KMS-11 (cell line): Measurements from ENCODE around the gene CAPN1.
"Not testable (repeated sequence)": the region's sequence is repeated elsewhere in the genome, so short reads cannot be mapped to it uniquely, and the experiment has no call there.

Source experiments
- H2AFZ ChIP-seq: fragments of 200-600 bp; sonication (generic); 2 replicates; pipeline ENCODE4 v1.6.1; 2016; ENCODE audit warnings: antibody characterized with exemption, mixed run types, low read depth
- H3K27ac ChIP-seq: fragments of 200-600 bp; sonication (generic); 2 replicates; pipeline ENCODE4 v1.6.1; 2016; ENCODE audit warnings: mild to moderate bottlenecking, mixed run types
- H3K27me3 ChIP-seq: fragments of 200-600 bp; sonication (generic); 2 replicates; pipeline ENCODE4 v1.6.1; 2017; ENCODE audit warnings: mild to moderate bottlenecking, low read depth, mixed run types, moderate library complexity; ENCODE audit not compliant: insufficient read depth
- H3K36me3 ChIP-seq: fragments of 200-600 bp; sonication (generic); 2 replicates; pipeline ENCODE4 v1.6.1; 2017; ENCODE audit warnings: mild to moderate bottlenecking, mixed run types; ENCODE audit not compliant: insufficient read depth
- H3K4me1 ChIP-seq: fragments of 200-600 bp; sonication (generic); 2 replicates; pipeline ENCODE4 v1.6.1; 2016; ENCODE audit warnings: mild to moderate bottlenecking, low read depth, mixed run types; ENCODE audit not compliant: poor library complexity, severe bottlenecking
- H3K4me2 ChIP-seq: fragments of 200-600 bp; sonication (generic); 2 replicates; pipeline ENCODE4 v1.7.0; 2016; ENCODE audit warnings: mild to moderate bottlenecking, mixed run types
- H3K4me3 ChIP-seq: fragments of 200-600 bp; sonication (generic); IDR thresholded peaks from 2 replicates; pipeline ENCODE4 v1.6.1; 2017; ENCODE audit warnings: low read depth, low read length, mixed read lengths; ENCODE audit not compliant: insufficient read depth
- H3K79me2 ChIP-seq: fragments of 200-600 bp; sonication (generic); 2 replicates; pipeline ENCODE4 v1.6.1; 2016; ENCODE audit warnings: low read depth, mixed run types; ENCODE audit not compliant: insufficient read depth
- H3K9ac ChIP-seq: fragments of 200-600 bp; sonication (generic); 2 replicates; pipeline ENCODE4 v1.6.1; 2016; ENCODE audit warnings: mild to moderate bottlenecking, mixed run types
- H4K20me1 ChIP-seq: fragments of 200-600 bp; sonication (generic); 2 replicates; pipeline ENCODE4 v1.6.1; 2016; ENCODE audit warnings: mild to moderate bottlenecking, mixed run types; ENCODE audit not compliant: insufficient read depth
- TF ChIP-seq, protein P1 (sequence below): fragments of 200-600 bp; sonication (generic); conservative IDR thresholded peaks from 2 replicates; pipeline ENCODE4 v1.6.1; 2017; ENCODE audit warnings: low read depth, mild to moderate bottlenecking, antibody characterized with exemption, low read length, moderate library complexity, mixed read lengths

The CAPN1 gene

DNA sequence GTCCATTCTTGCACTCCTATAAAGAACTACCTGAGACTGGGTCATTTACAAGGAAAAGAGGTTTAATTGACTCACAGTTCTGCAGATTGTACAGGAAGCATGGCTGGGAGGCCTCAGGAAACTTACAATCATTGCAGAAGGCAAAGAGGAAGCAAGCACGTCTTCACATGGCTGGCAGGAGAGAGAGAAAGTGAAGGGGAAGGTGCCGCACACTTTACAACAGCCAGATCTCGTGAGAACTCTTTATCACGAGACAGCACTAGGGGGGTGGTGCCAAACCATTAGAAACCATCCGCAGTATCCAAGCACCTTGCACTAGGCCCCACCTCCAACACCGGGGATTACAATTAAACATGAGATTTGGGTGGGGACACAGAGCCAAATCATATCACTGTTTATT, 60.7 kb downstream of the CAPN1 start:
- Histone ChIP-seq H3K27ac (no peak overlapping the region), H3K79me2 (no peaks in the 10 kb centered on the region), H3K4me3 (no peak overlapping the region), H3K36me3 (no peaks in the 10 kb centered on the region), H4K20me1 (no peaks in the 10 kb centered on the region), H3K4me1 (no peaks in the 10 kb centered on the region), H3K9ac (no peak overlapping the region), H3K4me2 (no peak overlapping the region), H3K27me3 (no peaks in the 10 kb centered on the region; the same call in 1 of the 2 replicates), H2AFZ (no peak overlapping the region)
- TF ChIP-seq, protein P1, sequence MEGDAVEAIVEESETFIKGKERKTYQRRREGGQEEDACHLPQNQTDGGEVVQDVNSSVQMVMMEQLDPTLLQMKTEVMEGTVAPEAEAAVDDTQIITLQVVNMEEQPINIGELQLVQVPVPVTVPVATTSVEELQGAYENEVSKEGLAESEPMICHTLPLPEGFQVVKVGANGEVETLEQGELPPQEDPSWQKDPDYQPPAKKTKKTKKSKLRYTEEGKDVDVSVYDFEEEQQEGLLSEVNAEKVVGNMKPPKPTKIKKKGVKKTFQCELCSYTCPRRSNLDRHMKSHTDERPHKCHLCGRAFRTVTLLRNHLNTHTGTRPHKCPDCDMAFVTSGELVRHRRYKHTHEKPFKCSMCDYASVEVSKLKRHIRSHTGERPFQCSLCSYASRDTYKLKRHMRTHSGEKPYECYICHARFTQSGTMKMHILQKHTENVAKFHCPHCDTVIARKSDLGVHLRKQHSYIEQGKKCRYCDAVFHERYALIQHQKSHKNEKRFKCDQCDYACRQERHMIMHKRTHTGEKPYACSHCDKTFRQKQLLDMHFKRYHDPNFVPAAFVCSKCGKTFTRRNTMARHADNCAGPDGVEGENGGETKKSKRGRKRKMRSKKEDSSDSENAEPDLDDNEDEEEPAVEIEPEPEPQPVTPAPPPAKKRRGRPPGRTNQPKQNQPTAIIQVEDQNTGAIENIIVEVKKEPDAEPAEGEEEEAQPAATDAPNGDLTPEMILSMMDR, result no peak

DNA sequence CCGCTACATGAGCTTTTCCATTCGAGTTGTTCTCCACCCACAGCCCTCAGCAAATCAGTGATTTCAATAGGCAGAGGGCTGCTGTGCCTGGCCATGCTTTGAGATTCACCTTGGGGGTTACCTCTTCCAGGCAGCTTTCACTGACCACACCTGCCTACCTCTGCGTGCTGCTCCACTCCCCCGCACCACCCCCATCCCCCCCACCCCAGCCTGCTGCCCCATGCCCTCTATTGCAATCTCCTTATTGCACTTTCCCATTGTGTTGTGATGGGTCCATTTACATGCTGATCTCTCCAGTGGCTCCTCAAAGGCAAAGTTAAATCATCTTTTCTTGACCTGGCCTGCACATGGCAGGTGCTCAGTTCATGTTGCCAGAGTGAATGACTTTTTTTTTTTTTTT, 62.1 kb downstream of the CAPN1 start:
- no peak overlapping the region for H2AFZ ChIP-seq

DNA sequence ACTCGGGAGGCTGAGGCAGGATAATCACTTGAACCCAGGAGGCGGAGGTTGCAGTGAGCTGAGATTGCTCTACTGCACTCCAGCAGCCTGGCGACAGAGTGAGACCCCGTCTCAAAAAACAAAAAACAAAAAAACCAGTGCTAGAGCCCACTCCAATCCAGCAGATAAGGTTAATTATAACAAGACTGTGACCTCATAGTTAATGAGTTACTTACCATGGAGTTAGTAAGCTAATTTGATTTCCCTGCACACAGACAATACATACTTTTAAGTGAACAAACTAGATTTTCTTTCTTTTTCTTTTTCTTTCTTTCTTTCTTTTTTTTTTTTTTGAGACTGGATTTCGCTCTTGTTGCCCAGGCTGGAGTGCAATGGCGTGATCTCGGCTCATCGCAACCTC, 63.3 kb downstream of the CAPN1 start:
- not testable (repeated sequence) for H3K4me1 ChIP-seq, H3K9ac ChIP-seq, H4K20me1 ChIP-seq, H3K79me2 ChIP-seq, H3K4me2 ChIP-seq, H3K4me3 ChIP-seq, H3K27ac ChIP-seq, H2AFZ ChIP-seq, H3K36me3 ChIP-seq, H3K27me3 ChIP-seq

More for the DNA sequence above, 62.1 kb downstream of the CAPN1 start:
- H3K27me3 ChIP-seq, result no peaks in the 10 kb centered on the region
- no peaks in the 10 kb centered on the region for H4K20me1 ChIP-seq
- no peaks in the 10 kb centered on the region for H3K4me1 ChIP-seq
- no peaks in the 10 kb centered on the region for H3K79me2 ChIP-seq
- H3K4me3 ChIP-seq, result no peak overlapping the region
- H3K4me2 ChIP-seq, result no peak overlapping the region
- TF ChIP-seq, protein P1, result no peak
- H3K36me3 ChIP-seq, result no peaks in the 10 kb centered on the region
- no peak overlapping the region for H3K27ac ChIP-seq
- H3K9ac ChIP-seq, result no peak overlapping the region

- no peaks in the 10 kb centered on the region for H3K27me3 ChIP-seq
- H2AFZ ChIP-seq, result no peak overlapping the region
- TF ChIP-seq, protein P1, result no peak
- no peaks in the 10 kb centered on the region for H3K4me1 ChIP-seq
- H3K79me2 ChIP-seq, result no peaks in the 10 kb centered on the region
- no peak overlapping the region for H3K9ac ChIP-seq
- no peaks in the 10 kb centered on the region for H4K20me1 ChIP-seq
- H3K4me2 ChIP-seq, result no peak overlapping the region
- no peaks in the 10 kb centered on the region for H3K36me3 ChIP-seq
- H3K4me3 ChIP-seq, result no peak overlapping the region
- no peak overlapping the region for H3K27ac ChIP-seq
Measured at GRCh38 chr11:65246506-65246905, 64.8 kb downstream of the CAPN1 start.

DNA sequence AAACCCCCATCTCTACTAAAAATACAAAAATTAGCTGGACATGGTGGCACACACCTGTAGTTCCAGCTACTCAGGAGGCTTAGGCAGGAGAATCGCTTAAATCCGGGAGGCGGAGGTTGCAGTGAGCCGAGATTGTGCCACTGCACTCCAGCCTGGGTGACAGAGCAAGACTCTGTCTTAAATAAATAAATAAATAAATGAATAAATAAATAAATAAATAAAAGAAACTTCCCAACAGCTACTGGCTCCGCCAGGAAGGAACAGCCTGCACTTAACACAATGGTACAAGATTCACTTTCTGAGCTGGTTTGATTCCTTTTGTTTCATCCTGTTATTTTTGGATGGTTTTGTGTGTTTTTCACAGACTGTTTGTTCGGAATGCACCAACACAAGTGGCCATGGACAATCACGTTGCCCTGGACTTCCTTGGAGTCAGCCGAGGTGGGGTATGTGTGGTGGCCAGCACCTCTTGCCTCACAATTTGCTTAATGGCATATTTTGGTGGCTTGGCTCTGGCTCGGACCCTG, 66.5 kb downstream of the CAPN1 start:
- H3K36me3 ChIP-seq, H3K27me3 ChIP-seq, H3K4me2 ChIP-seq, H3K27ac ChIP-seq, H4K20me1 ChIP-seq, H2AFZ ChIP-seq, H3K4me3 ChIP-seq, H3K4me1 ChIP-seq, H3K79me2 ChIP-seq, H3K9ac ChIP-seq: not testable (repeated sequence)
